Measurements from ENCODE around the gene CRYAB. TPM values are rescaled to one million over a fixed set of nuclear protein-coding genes. Genes with fewer than 3 reads are reported as not detected.

The CRYAB gene, protein sequence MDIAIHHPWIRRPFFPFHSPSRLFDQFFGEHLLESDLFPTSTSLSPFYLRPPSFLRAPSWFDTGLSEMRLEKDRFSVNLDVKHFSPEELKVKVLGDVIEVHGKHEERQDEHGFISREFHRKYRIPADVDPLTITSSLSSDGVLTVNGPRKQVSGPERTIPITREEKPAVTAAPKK
- total RNA-seq = 35.5 and 42.3 TPM in 2 replicates
- long read RNA-seq, transcript CRYAB-205 (3 exons, 1,017 nt) = major isoform, 9 of 11 reads
- long read RNA-seq, partial matches to known transcripts = 0 of 11 reads
- long read RNA-seq, other reads (novel, unspliced or antisense) = 2 of 11 reads

DNA sequence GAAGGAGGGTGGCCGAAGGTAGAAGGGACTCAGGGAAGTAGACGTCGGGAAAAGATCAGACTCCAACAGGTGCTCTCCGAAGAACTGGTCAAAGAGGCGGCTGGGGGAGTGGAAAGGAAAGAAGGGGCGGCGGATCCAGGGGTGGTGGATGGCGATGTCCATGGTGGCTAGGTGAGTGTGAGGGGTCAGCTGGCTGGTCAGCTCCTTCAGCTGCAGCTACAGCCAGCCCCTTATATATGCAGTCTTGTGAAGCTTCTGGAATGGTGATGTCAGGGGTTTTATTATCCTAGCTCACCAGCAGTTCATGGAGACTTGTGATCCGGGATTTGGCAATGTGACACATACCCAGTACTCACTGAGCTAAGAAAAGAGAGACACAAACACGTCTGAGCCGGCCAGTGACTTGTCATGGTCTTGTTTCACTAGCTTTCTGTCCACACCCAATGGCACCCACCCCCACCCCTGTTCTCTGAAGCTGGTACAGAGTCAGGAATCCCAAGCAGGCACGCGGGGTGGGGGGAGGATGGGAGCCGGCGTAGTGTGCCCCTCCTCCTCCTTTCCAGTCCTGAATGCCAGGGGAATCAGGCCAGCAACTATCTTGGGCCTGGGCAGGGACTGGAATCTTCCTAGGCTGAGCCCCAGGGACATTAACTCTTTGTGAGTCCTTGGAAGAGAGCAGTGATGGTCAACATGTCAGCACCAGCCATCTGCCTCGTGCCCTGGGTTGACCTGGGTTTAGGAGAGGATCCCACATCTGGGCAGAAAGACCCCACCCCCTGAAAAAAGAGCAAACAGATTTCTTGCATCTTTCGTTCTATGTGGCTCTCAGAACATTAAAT, at the start of gene CRYAB:
CRYAB (minus strand) TSS at position 208 of the 839 bp plus-strand sequence; CDS start at position 162, 46 bp downstream.
- Mint-ChIP-seq H3K4me1 (ENCODE audit: unreplicated experiment) (peaks cover 36% of the 10 kb centered on the region), H3K9me3 (ENCODE audit: unreplicated experiment) (no peaks in the 10 kb centered on the region), H3K4me3 (ENCODE audit: unreplicated experiment) (peak within 1 kb of the TSS; percentile 44), H3K27ac (ENCODE audit: unreplicated experiment) (peak within 1 kb of the TSS; percentile 87), H3K36me3 (ENCODE audit: unreplicated experiment) (no peaks in the 10 kb centered on the region), H3K27me3 (ENCODE audit: unreplicated experiment) (peaks cover 7% of the 10 kb centered on the region)
- no peak for TF ChIP-seq CTCF (IDR thresholded peaks at IDR 0.05)
- peak; percentile 88 for DNase-seq (ENCODE audit: extremely low spot score, unreplicated experiment)

GRCh38 chr11:111960916-111961315, 49.3 kb upstream of the CRYAB start:
- Mint-ChIP-seq H3K27me3 (ENCODE audit: unreplicated experiment) (no peaks in the 10 kb centered on the region), H3K9me3 (ENCODE audit: unreplicated experiment) (no peaks in the 10 kb centered on the region), H3K36me3 (ENCODE audit: unreplicated experiment) (no peaks in the 10 kb centered on the region), H3K4me1 (ENCODE audit: unreplicated experiment) (no peaks in the 10 kb centered on the region), H3K27ac (ENCODE audit: unreplicated experiment) (no peak overlapping the region), H3K4me3 (ENCODE audit: unreplicated experiment) (no peak overlapping the region)
- no peak for DNase-seq (ENCODE audit: extremely low spot score, unreplicated experiment)
- no peak for TF ChIP-seq CTCF (IDR thresholded peaks at IDR 0.05)

- no peak for DNase-seq (ENCODE audit: extremely low spot score, unreplicated experiment)
- no peak overlapping the region for H3K27ac Mint-ChIP-seq (ENCODE audit: unreplicated experiment)
- H3K9me3 Mint-ChIP-seq (ENCODE audit: unreplicated experiment) = no peaks in the 10 kb centered on the region
- no peaks in the 10 kb centered on the region for H3K4me1 Mint-ChIP-seq (ENCODE audit: unreplicated experiment)
- no peak overlapping the region for H3K4me3 Mint-ChIP-seq (ENCODE audit: unreplicated experiment)
- no peaks in the 10 kb centered on the region for H3K27me3 Mint-ChIP-seq (ENCODE audit: unreplicated experiment)
- no peak for TF ChIP-seq CTCF (IDR thresholded peaks at IDR 0.05)
- H3K36me3 Mint-ChIP-seq (ENCODE audit: unreplicated experiment) = no peaks in the 10 kb centered on the region
These were observed 46.3 kb upstream of the CRYAB start for GRCh38 chr11:111957663-111958444.

GRCh38 chr11:111954154-111954553, 42.6 kb upstream of the CRYAB start:
- H3K9me3 Mint-ChIP-seq (ENCODE audit: unreplicated experiment) = no peaks in the 10 kb centered on the region
- TF ChIP-seq CTCF (IDR thresholded peaks at IDR 0.05) = no peak
- no peak for DNase-seq (ENCODE audit: extremely low spot score, unreplicated experiment)
- no peak overlapping the region for H3K27ac Mint-ChIP-seq (ENCODE audit: unreplicated experiment)
- H3K36me3 Mint-ChIP-seq (ENCODE audit: unreplicated experiment) = no peaks in the 10 kb centered on the region
- H3K27me3 Mint-ChIP-seq (ENCODE audit: unreplicated experiment) = no peaks in the 10 kb centered on the region
- H3K4me1 Mint-ChIP-seq (ENCODE audit: unreplicated experiment) = no peaks in the 10 kb centered on the region
- H3K4me3 Mint-ChIP-seq (ENCODE audit: unreplicated experiment) = no peak overlapping the region
